GM19099 (cell line): ENCODE measurements around the gene ETV6.

Source experiments
- POLR2A ChIP-seq: IDR thresholded peaks from 3 replicates; pipeline ENCODE4 v1.6.1; 2011; ENCODE audit warnings: low read depth; ENCODE audit not compliant: insufficient read length; ENCODE audit errors: extremely low read depth

ETV6 gene

GRCh38 chr12:11712491-11712890 lies 63.0 kb downstream of the ETV6 start:
- no peak for TF ChIP-seq POLR2A

- TF ChIP-seq POLR2A, result no peak
These were observed 63.7 kb downstream of the ETV6 start for GRCh38 chr12:11713202-11713601.

DNA sequence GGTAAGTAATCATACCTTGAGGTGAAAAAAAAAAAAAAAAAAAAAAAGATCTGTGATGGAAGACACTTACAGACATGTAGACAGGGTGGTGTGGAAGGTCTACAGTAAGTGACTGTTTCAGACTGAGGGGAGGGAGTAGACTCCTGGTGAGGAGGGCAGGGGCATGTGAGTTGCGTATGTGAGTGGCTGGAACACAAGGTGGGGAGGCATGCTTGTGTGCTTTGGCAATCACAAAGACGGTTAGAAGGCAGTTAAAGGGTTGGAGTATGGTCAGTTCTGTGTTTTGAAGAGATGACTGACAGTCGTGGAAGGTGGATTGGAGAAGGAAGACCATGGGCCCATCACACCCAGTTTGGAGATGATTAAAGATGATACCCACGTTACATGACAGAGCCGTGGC lies 65.2 kb downstream of the ETV6 start:
- TF ChIP-seq POLR2A, result no peak

GRCh38 chr12:11715621-11716020 lies 66.1 kb downstream of the ETV6 start:
- TF ChIP-seq POLR2A, result no peak

GRCh38 chr12:11716794-11717518 lies 67.5 kb downstream of the ETV6 start:
- TF ChIP-seq POLR2A, result no peak

DNA sequence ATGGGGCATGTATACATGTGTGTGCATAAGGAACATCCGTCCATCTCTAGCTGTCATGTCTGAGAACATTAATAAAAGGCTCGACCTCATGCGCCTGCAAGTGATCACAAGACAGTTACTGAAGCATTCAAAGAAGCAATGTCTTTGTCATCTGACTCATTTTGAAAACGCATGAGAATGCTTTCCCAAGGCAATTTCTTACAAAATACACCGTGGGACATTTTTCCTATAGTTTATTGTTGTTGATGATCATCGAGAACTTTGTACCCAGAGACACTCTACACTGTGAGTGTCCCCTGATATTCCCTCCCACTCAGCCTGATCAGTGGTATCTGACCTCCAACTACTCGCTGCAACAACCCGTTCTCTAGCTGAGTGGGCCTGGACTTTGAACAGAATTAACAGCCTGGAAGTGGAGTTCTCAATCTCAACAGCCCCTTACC lies 68.1 kb downstream of the ETV6 start:
- no peak for TF ChIP-seq POLR2A

GRCh38 chr12:11718105-11718504 lies 68.6 kb downstream of the ETV6 start:
- TF ChIP-seq POLR2A, result no peak

DNA sequence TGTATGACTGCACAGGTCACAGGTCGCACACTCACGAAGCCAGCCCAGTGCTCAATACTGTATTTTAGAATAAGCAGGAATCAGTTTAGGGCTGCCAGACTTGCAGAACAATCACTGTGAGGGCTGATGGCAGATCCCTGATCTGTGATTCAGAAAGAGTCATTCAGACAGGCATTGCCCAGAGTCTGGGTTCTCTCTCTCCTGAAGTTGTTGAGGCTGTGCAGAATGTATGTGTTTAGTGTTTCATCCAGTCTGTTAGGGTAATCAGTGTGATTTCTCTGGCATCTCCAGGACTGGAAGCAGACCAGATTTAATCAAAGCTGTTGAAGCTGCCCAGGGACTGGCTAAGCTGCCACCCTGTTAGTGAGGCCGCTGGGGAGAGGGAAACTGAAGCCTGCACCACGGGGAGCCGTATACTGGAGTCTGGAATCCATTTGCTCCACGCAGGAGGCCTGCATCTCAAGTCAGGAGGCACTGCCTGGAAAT lies 69.3 kb downstream of the ETV6 start:
- no peak for TF ChIP-seq POLR2A

DNA sequence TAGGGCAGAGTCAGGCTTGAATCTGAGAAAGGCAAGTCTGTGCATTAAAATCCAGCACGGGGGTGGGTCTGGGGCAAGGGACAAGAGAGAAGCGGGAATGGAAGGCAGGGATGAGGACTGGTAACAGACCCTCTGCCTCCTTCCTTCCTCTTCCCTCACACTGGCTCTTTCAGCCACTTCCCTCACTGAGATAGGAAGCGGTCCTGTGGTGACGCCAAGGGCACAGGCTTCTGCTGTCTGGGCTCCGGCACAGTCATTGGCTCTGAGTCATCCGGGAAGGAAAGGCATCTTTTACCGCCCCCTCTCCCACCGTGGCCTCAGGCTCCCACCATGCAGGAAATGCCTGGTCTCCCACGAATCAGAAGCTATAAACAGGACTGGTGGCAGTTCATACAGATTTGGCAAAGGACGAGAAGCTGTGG lies 70.2 kb downstream of the ETV6 start:
- no peak for TF ChIP-seq POLR2A

DNA sequence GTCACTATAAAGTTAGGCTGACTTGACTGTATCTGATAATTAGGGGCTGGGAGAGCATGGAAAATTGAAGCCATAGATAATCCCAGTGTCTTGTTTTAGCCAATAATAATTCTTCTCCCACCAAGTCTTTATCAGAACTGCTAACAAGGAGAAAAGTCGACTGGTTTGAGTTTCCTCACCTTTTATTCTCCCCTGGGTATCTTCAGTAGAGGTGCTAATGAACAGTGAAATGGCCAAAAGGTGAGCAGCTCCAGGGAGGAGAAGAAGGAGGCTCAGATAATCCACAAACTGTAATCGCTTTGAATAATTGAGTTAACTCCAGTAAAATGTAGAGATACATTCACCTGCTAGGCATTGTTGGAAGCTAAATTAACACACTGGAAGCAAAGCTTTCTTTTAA lies 72.6 kb downstream of the ETV6 start:
- TF ChIP-seq POLR2A, result no peak

GRCh38 chr12:11722578-11723138 lies 73.2 kb downstream of the ETV6 start:
- TF ChIP-seq POLR2A, result no peak

- TF ChIP-seq POLR2A, result no peak
These were observed 74.5 kb downstream of the ETV6 start for GRCh38 chr12:11723993-11724392.

- no peak for TF ChIP-seq POLR2A
These were observed 75.4 kb downstream of the ETV6 start for GRCh38 chr12:11724888-11725311.

- TF ChIP-seq POLR2A, result peak; percentile 12
These were observed 76.2 kb downstream of the ETV6 start for GRCh38 chr12:11725686-11726085.

DNA sequence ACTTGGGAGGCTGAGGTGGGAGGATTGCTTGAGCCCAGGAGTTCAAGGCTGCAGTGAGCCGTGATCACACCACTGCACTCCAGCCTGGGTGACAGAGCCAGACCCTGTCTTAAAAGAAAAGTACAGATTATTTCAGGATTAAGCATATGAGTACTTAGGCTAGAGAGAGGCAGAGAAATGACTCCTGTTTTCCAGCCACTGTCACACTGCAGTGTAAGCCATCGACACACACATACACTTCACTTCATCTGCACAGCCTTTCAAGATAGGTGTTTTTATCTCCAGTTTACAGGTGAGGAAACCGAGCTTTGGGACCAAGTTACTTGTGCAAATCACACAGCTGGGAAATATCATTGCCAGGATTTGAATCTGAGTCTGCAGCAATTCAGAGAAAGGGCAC lies 77.2 kb downstream of the ETV6 start:
- TF ChIP-seq POLR2A, result no peak

GRCh38 chr12:11727133-11727664 lies 77.7 kb downstream of the ETV6 start:
- no peak for TF ChIP-seq POLR2A
